Endometrial microvascular endothelial cells (primary cell): ENCODE results near the gene SSTR5. TPM values are rescaled to one million over a fixed set of nuclear protein-coding genes. Genes with fewer than 3 reads are reported as not detected.

ENCODE experiments used
- in situ Hi-C: cut with HindIII; loops from 2 replicates; pipeline ENCODE4 v1.10.0; 2017; ENCODE audit warnings: low sequenced_read_pairs, low pct_unique_long_range_greater_than_20kb; ENCODE audit errors: inconsistent ontology term
- total RNA-seq: library from RNA; depleted of rRNA; stranded (reverse); fragments of >200 nt; gene quantifications from one replicate; pipeline ENCODE4 v1.2.3, GENCODE V29; 2015; ENCODE audit errors: inconsistent ontology term

The SSTR5 gene
- total RNA-seq, 1 donor from 2014 or later = not detected

- in situ Hi-C loops = no loop called here
These were observed 54.0 kb downstream of the SSTR5 start for GRCh38 chr16:1126586-1126985.

GRCh38 chr16:1127101-1127500 lies 54.6 kb downstream of the SSTR5 start:
- in situ Hi-C loops = no loop called here

GRCh38 chr16:1127971-1128715 lies 55.6 kb downstream of the SSTR5 start:
- in situ Hi-C loops = no loop called here

- in situ Hi-C loops = no loop called here
These were observed 56.8 kb downstream of the SSTR5 start for GRCh38 chr16:1129106-1129960.

- in situ Hi-C loops = no loop called here
These were observed 57.8 kb downstream of the SSTR5 start for GRCh38 chr16:1130382-1130781.

Other genes with a start within 250 kb of the SSTR5 start
- 6.3 TPM for gene LMF1, start 101.8 kb upstream of the SSTR5 start, total RNA-seq
- gene SOX8, start 91.0 kb upstream of the SSTR5 start, total RNA-seq = not detected
- gene C1QTNF8, start 23.5 kb downstream of the SSTR5 start, total RNA-seq = not detected
- gene CACNA1H, start 80.4 kb downstream of the SSTR5 start, total RNA-seq = 0.09 TPM
- gene TPSG1, start 152.5 kb downstream of the SSTR5 start, total RNA-seq = not detected
- gene TPSB2, start 157.4 kb downstream of the SSTR5 start, total RNA-seq = not detected
- not detected for gene TPSAB1, start 168.0 kb downstream of the SSTR5 start, total RNA-seq
- gene TPSD1, start 183.3 kb downstream of the SSTR5 start, total RNA-seq = not detected
- gene UBE2I, start 236.9 kb downstream of the SSTR5 start, total RNA-seq = 62.4 TPM